ENCODE results near the gene PDPK1. TPM values are rescaled to one million over a fixed set of nuclear protein-coding genes. Genes with fewer than 3 reads are reported as not detected.
A peak's percentile ranks its signal among the peaks of the same experiment; 100 is the strongest.

Gene PDPK1
- total RNA-seq, 1 donor from 2014 or later, result 46.4 TPM

DNA sequence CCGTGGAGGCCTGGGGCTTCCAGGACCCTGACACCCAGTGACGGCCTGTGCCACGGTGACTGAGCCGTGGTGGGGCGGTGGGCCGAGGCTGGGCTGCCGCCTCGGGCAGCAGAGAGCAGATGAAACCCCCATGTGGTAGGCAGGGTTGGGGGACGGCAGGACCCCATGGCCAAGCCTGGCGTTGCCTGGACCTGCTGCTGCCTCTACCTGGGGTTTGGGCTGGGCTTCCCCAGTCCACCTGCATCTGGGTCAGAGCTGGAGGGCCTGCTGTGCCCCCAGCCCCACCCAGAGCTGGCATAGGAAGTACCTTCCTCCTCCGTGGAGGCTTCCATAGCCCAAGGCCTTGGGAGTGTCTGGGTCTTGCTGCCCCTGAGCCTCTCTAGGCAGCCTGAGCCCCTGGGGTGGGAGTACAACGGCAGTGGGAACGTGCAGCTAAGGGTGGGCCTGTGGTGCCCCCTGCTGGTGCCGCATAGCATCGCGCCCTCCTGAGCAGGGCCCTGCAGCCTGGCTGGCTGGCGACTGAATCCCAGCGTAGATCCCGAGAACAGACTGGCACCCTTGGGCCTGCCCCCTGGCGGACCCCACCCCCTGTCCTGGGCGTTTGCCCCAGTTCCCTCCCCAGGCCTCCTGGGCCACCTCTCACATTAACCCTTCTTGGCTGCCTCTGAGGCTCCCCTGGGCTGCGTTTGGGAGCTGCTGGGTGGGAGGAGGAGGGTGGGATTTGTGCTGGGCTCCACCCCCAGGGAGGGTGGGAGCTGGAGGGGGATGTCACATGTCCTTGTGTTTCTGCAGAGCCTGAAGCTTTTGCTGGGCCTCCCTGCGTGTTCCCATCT, 36.7 kb upstream of the PDPK1 start:
- Histone ChIP-seq H3K36me3 (peaks cover 5% of the 10 kb centered on the region), H3K9me3 (replicated peaks) (no peaks in the 10 kb centered on the region), H3K4me3 (peak overlapping the region; percentile 51), H3K4me1 (peaks cover 77% of the 10 kb centered on the region), H3K27me3 (ENCODE audit: low read depth) (no peaks in the 10 kb centered on the region), H3K27ac (replicated peaks) (peak overlapping the region; percentile 65)
- intact Hi-C loops (cut with micrococcal nuclease), result no loop called here
- TF ChIP-seq CTCF (IDR thresholded peaks at IDR 0.05; ENCODE audit: borderline replicate concordance), result peak; percentile 99
- peak; percentile 87 for DNase-seq

- no peak for TF ChIP-seq CTCF (IDR thresholded peaks at IDR 0.05; ENCODE audit: borderline replicate concordance)
- Histone ChIP-seq H3K4me1 (peaks cover 70% of the 10 kb centered on the region), H3K4me3 (peak overlapping the region; percentile 51), H3K9me3 (replicated peaks) (no peaks in the 10 kb centered on the region), H3K27me3 (ENCODE audit: low read depth) (no peaks in the 10 kb centered on the region), H3K27ac (replicated peaks) (peak overlapping the region; percentile 65), H3K36me3 (no peaks in the 10 kb centered on the region)
- intact Hi-C loops (cut with micrococcal nuclease), result no loop called here
- no peak for DNase-seq
Observed at GRCh38 chr16:2501946-2502895, 35.6 kb upstream of the PDPK1 start.

GRCh38 chr16:2505695-2506094, 32.1 kb upstream of the PDPK1 start:
- H3K27ac ChIP-seq (replicated peaks), result peak overlapping the region; percentile 46
- intact Hi-C loops (cut with micrococcal nuclease), result no loop called here
- TF ChIP-seq CTCF (IDR thresholded peaks at IDR 0.05; ENCODE audit: borderline replicate concordance), result no peak
- H3K36me3 ChIP-seq, result no peaks in the 10 kb centered on the region
- H3K27me3 ChIP-seq (ENCODE audit: low read depth), result no peaks in the 10 kb centered on the region
- no peaks in the 10 kb centered on the region for H3K9me3 ChIP-seq (replicated peaks)
- no peak overlapping the region for H3K4me3 ChIP-seq
- DNase-seq, result no peak
- peaks cover 42% of the 10 kb centered on the region for H3K4me1 ChIP-seq

DNA sequence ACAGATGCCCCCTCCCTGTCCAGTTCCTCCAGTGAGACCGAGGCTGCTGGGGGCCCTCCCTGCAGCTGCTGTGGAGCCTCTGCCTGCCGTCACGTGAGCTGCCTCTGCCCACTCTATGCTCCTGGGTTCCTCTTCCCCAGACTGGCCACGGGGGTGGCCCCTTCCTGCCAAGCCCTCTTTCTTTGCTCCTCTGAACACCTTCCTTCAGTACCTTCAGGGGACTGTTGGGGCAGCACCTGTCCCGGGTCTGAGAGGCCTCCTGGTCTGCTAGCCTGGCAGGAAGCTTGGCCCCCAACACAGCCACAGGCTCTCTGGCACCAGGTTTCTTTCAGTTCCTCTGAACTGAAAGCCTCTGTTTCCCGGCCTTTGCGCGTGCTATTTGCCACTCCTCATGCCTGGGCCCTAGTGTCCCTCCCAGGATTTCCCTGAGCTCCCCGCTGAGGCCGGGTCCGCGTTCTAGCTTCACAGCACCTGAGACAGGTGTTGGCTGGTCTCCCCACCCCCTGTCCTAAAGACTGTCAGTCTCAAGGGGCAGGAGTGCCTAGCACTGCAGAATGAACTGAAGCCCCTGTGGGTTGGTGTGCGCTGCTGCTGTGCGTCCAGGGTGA, 30.7 kb upstream of the PDPK1 start:
- no peak for TF ChIP-seq CTCF (IDR thresholded peaks at IDR 0.05; ENCODE audit: borderline replicate concordance)
- intact Hi-C loops (cut with micrococcal nuclease), result no loop called here
- peak; percentile 53 for DNase-seq
- Histone ChIP-seq H3K9me3 (replicated peaks) (no peaks in the 10 kb centered on the region), H3K27me3 (ENCODE audit: low read depth) (no peaks in the 10 kb centered on the region), H3K4me1 (peaks cover 37% of the 10 kb centered on the region), H3K4me3 (no peak overlapping the region), H3K36me3 (no peaks in the 10 kb centered on the region), H3K27ac (replicated peaks) (peak overlapping the region; percentile 58)

DNA sequence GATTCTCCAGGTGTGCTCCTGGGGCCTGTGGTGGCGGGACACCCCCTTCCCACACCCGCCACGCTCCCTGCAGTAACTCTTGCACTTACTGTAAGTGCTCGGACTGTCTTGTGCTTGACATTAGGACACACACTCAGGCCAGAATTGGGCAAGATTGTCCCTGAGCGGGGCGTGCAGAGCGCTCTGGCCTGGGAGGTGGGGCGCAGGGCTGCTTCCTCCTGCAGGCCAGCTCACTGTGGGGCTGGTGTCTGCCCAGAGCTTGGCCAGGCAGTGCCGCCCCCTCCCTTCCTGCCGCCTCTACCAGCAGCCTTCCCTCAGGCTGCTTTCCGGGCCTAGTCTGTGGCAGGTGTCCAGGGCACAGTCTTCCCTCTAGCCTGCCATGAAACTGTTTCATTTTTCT, 30.2 kb upstream of the PDPK1 start:
- intact Hi-C loops (cut with micrococcal nuclease), result no loop called here
- Histone ChIP-seq H3K9me3 (replicated peaks) (no peaks in the 10 kb centered on the region), H3K27me3 (ENCODE audit: low read depth) (no peaks in the 10 kb centered on the region), H3K27ac (replicated peaks) (peak overlapping the region; percentile 58), H3K4me3 (no peak overlapping the region), H3K36me3 (no peaks in the 10 kb centered on the region), H3K4me1 (peaks cover 33% of the 10 kb centered on the region)
- peak; percentile 57 for DNase-seq
- no peak for TF ChIP-seq CTCF (IDR thresholded peaks at IDR 0.05; ENCODE audit: borderline replicate concordance)
